HG03457 (cell line): ENCODE data around the gene TUBA4A.
"Not testable (repeated sequence)": the region's sequence is repeated elsewhere in the genome, so short reads cannot be mapped to it uniquely, and the experiment has no call there.

Experiments
- ATAC-seq: cut with Tn5 transposase; IDR thresholded peaks from one replicate; pipeline ENCODE4 v1.9.1; 2021; ENCODE audit warnings: moderate number of reproducible peaks; ENCODE audit not compliant: unreplicated experiment

The TUBA4A gene

GRCh38 chr2:219269362-219270054 is 15.8 kb upstream of the TUBA4A start:
- no peak for ATAC-seq

- ATAC-seq: no peak
These were observed 14.6 kb upstream of the TUBA4A start for GRCh38 chr2:219268294-219268693.

- ATAC-seq: no peak
These were observed 13.2 kb upstream of the TUBA4A start for GRCh38 chr2:219266886-219267285.

- no peak for ATAC-seq
These were observed 12.5 kb upstream of the TUBA4A start for GRCh38 chr2:219266232-219266631.

- ATAC-seq: no peak
These were observed 7.5 kb upstream of the TUBA4A start for GRCh38 chr2:219261024-219261855.

- ATAC-seq: not testable (repeated sequence)
These were observed 5.2 kb upstream of the TUBA4A start for GRCh38 chr2:219258942-219259341.

GRCh38 chr2:219254590-219255201 is 978 bp upstream of the TUBA4A start:
- no peak for ATAC-seq

GRCh38 chr2:219252900-219253752 is 592 bp downstream of the TUBA4A start, which contains the start of gene TUBA4B:
Gene TUBA4B (plus strand): TSS chr2:219253243. CDS start chr2:219253408, 165 bp downstream.
- ATAC-seq: no peak

GRCh38 chr2:219252570-219252899 is 1.2 kb downstream of the TUBA4A start:
- no peak for ATAC-seq

- no peak for ATAC-seq
These were observed 1.6 kb downstream of the TUBA4A start for GRCh38 chr2:219252084-219252483.

- no peak for ATAC-seq
These were observed 2.1 kb downstream of the TUBA4A start for GRCh38 chr2:219251656-219252055.

- no peak for ATAC-seq
These were observed 3.5 kb downstream of the TUBA4A start for GRCh38 chr2:219250049-219250781.

GRCh38 chr2:219249203-219249980 is 4.3 kb downstream of the TUBA4A start:
- ATAC-seq: peak; percentile 33

GRCh38 chr2:219248845-219249202 is 4.9 kb downstream of the TUBA4A start:
- ATAC-seq: no peak

GRCh38 chr2:219247678-219248642 is 5.8 kb downstream of the TUBA4A start:
- no peak for ATAC-seq

GRCh38 chr2:219246559-219246958 is 7.2 kb downstream of the TUBA4A start:
- no peak for ATAC-seq

GRCh38 chr2:219245899-219246230 is 7.9 kb downstream of the TUBA4A start:
- ATAC-seq: no peak

GRCh38 chr2:219245148-219245898 is 8.4 kb downstream of the TUBA4A start, which contains the start of the genes GLB1L and STK16:
Gene GLB1L (minus strand): TSS chr2:219245444. CDS start chr2:219243573, 1,871 bp downstream.
Gene STK16 (plus strand): TSS chr2:219245479. CDS start chr2:219246000, 521 bp downstream.
- peak; percentile 50 for ATAC-seq
